ENCODE results near the gene SUOX.
"Not testable (repeated sequence)": the region's sequence is repeated elsewhere in the genome, so short reads cannot be mapped to it uniquely, and the experiment has no call there.

The SUOX gene
- 0.46 to 2.9 (median 1.3) reads per million in 4 donors for total RNA-seq

DNA sequence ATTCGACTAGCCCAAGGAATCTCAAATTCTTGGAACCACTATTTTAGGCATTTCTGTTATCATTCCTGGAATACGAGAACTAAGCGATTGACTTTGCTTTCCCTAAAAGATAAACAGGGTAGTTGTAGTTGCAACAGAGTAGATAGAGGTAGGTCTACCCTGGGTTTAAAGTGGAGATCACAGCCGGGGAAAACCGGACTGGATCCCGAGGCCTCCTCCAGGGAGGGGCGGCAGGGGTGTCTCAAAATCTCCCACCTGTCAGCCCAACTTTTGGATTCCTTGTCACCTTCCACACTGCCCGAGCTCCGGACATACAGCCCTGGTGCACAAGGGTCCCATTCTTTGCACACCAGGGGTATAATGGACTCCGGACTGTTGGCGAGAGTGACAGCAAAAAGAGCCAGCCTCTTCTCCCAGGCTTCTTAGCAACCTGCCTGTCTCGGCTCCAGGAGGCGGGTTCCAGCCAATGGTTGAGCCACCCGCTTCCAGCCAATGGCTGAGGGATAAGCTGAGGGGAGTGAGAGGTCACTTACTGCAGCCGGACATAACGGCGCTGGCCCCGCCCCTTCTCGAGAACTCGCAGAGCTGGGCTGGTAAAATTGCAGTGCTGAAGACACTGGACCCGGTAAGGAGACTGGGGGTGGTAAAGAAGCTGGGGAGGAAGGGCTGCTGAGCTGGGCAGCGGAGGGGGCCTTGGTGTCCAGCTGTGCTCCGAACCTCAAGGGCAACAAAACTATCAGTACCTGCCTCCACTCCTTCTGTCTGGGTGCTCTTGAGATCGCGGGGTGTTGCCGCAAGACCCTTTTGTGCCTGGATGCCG, at the start of gene SUOX:
Gene SUOX, plus strand, starts transcription at position 562 of the 820 bp plus-strand sequence. CDS start 4,946 bp downstream, outside the sequence.
- peak in 1 of 5 donors; percentile 62 for DNase-seq

DNA sequence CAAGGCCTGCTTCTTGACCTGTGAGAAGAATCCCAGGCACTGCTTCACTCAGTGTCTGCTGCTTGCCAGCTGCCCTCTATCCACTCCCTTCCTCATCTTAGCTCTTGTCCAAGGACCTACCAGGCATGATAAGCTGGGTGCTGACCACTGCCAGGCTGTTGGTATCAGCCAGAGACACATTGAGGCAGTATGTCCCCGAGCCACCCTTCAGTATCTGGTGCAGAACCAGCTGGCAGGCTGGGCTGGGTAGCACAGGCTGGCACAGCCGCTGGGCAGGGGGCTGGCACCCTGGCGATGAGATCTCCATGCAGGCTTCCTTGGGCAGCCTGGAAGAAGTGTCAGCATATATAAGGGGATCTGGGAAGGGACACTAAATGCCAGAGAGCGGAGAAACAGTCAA, 41.7 kb upstream of the SUOX start:
- DNase-seq = no peak

DNA sequence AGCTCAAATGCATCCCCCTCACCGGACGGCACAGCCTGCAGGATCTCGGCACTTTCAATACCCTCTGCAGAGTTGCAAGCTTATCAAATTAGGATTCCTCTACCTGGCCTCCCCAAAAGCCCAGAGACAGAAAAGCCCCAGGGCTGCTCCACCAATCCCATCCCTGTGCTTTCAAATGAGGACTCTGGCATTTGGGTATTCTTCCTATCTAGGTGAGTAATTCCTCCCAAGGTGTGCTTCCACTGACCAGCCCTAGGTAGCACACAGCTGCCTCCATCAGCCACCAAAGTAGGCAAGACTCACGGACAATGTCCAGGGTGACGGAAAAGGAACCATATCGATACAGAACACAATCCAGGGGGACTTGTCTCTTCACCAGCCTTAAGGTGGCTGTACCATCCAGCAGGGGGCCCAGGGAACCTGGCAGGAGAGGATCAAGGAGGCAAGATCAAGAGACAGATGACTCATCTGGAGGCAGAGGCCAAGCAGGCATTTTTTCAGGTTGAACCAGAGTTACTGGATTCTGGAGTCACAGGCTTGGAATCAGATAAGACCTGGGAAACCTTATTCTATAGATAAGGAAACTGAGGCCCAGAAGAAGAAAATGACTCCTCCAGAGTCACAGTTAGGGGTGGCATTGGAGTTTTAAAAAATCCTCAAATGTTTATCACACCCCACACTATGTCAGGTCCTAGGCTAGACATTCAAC, 41.1 kb upstream of the SUOX start:
- peak in 3 of 5 donors; percentile 20 to 36 (median 26) for DNase-seq

DNA sequence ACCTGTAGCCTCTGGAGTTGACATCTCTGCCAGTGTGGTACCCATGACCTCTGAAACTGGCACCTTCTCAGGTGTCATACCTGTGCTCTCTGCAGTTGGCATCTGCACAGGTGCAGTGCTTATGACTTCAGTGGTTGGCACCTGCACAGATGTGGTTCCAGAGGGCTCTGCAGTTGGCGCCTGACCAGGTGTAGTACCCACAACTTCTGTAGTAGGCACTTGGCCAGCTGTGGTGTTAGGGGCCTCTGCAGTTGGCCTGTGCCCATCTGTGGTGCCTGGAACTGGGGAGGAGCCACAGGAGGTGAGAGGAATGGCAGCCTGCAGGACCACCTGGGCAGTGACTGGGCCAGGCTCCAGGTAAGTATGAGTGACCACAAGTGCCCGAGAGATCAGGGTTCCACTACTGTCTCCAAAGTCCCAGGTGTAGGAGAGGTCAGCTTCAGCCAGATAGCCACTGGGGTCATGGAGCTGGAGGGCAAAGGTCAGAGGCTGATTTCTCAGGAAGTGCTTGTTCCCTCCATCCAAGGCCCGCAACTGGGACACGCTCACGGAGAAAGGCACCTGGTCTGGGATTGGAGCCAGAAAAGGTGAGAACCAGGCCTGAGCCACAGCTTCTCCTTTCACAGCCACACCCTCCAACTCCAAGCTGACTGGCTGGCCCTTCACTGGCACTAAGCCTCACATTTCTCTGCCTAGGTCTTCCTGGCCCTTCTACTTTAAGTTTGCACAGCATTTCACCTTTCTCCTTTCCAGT, 39.8 kb upstream of the SUOX start:
- DNase-seq = no peak

DNA sequence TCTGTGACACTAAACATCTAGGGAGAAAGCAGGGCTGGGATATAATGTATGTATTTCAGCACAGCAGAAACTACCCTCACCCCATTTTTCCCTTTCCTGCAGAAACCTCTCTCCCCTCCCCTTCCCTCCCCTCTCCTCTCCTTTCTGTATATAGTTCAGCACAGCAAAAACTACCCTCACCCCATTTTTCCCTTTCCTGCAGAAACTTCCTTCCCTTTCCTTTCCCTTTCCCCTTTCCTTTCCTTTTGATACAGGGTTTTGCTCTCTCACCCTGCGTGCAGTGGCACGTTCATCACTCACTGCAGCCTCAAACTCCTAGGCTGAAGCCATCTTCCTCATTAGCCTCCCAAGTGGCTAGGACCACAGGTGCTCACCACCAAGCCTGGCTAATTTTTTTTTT, 33.3 kb upstream of the SUOX start:
- no peak for DNase-seq

DNA sequence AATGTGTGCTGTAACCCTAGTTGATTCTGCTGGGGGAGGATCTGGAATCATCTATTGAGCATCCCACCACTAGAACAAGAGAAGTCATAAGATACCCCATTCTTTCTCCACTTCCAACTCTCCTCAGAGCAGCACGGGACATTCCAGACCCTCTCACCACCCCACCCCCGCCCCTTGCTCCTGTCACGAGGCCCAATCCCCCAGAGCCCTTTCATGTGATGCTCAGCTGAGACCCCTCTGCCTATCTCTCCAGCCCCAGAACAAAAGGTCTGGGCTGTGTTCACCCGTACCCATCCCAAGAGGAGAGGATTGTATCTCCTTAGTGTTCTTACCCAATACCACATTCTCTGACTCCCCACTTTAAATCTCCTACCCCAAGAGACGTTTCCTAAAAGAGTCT, 31.8 kb upstream of the SUOX start:
- DNase-seq = no peak

DNA sequence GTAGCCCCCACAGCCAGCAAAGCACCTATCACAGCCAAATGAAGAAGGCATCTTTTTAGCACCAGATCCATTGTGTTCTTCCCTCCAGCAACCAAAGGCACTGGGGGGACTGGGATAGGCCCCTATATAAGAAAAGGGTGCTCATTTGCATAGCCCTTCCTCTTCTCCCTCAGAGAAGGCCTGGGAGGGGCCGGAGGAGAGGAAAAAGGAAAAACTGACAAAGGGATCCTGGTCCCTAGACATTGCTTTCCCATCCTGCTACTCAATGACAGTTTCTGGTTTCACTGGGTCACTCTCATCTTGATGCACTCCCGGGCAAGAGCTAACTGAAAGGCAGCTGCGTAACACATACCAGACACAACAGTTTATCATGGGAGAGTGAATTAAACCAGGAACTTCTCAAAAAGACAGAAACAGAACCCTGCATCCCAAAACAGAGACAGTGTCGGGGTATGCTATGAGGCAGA, 31.1 kb upstream of the SUOX start, which contains the start of gene PMEL:
Gene PMEL, minus strand, starts transcription at position 102 of the 467 bp plus-strand sequence. Its CDS starts 31 bp downstream, at position 71.
- no peak for DNase-seq

DNA sequence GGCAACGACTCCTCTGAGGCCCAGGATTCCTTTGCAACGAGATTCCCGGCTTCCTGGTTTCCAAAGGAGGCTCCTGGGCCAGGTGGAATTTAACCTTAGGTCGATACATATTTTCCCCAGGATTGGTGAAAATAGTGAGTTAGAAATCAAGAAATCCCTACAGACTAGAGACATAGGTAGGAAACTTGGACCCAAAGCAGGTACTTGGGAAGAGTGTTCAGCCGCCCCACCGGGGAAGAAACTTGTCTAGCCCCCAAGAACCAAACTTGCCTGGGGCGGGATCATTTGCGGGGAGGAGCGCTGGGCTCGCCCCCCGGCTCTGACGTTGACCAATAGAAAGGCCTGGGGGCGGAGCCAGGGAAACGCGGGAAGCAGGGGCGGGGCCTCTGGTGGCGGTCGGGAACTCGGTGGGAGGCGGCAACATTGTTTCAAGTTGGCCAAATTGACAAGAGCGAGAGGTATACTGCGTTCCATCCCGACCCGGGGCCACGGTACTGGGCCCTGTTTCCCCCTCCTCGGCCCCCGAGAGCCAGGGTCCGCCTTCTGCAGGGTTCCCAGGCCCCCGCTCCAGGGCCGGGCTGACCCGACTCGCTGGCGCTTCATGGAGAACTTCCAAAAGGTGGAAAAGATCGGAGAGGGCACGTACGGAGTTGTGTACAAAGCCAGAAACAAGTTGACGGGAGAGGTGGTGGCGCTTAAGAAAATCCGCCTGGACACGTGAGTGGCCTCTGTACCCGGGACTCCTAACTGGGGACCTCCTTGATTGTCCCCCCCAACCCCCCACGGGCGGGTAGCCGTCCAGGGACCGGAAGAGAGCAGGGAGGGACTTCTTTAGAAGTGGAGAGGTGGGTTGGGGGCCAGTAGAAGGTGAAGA, 30.4 kb upstream of the SUOX start, which contains the start of gene CDK2:
Gene CDK2, plus strand, starts transcription at position 423 of the 874 bp plus-strand sequence. Its CDS starts 179 bp downstream, at position 602.
- peak; percentile 73 to 87 (median 80) for DNase-seq

DNA sequence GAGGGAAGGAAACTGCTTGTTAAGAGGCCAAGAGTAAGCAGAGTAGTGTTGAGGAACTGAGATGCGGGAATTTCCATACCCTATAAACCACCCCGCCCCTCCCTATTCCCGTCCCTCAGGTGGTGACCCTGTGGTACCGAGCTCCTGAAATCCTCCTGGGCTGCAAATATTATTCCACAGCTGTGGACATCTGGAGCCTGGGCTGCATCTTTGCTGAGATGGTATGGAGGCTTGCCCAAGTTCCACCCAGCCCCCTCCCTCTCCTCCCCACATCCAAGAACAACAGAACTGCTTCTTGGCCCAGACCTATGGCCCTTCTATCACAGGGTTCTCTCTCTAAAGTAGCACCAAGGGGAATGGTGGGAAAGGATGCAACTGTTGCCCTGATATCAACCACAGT, 27.7 kb upstream of the SUOX start:
- no peak for DNase-seq

DNA sequence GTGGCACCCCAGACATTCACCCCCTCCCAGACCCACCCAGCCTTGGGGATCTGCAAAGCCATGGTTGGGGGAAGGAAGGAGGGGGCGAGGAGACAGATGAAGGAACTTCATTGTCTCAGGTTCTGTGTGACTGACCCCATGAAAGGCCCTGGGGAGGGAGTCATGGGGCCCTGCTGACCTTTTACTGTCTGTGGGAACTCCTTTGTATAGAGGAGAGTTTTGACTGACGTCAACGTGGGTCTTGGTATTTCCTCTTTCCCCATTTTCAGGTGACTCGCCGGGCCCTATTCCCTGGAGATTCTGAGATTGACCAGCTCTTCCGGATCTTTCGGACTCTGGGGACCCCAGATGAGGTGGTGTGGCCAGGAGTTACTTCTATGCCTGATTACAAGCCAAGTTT, 26.3 kb upstream of the SUOX start:
- DNase-seq = no peak

DNA sequence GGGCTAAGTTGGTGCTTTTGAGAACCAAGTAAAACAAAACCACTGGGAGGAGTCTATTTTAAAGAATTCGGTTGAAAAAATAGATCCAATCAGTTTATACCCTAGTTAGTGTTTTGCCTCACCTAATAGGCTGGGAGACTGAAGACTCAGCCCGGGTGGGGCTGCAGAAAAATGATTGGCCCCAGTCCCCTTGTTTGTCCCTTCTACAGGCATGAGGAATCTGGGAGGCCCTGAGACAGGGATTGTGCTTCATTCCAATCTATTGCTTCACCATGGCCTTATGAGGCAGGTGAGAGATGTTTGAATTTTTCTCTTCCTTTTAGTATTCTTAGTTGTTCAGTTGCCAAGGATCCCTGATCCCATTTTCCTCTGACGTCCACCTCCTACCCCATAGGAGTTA, 25.0 kb upstream of the SUOX start:
- DNase-seq = no peak

DNA sequence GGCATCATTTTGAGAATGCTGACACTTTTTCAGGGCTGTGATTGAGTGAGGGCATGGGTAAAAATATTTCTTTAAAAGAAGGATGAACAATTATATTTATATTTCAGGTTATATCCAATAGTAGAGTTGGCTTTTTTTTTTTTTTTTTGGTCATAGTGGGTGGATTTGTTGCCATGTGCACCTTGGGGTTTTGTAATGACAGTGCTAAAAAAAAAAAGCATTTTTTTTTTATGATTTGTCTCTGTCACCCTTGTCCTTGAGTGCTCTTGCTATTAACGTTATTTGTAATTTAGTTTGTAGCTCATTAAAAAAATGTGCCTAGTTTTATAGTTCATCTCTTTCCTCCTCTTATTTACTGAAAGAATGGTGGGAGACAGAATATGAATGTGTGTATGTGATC, 24.6 kb upstream of the SUOX start:
- DNase-seq = no peak

DNA sequence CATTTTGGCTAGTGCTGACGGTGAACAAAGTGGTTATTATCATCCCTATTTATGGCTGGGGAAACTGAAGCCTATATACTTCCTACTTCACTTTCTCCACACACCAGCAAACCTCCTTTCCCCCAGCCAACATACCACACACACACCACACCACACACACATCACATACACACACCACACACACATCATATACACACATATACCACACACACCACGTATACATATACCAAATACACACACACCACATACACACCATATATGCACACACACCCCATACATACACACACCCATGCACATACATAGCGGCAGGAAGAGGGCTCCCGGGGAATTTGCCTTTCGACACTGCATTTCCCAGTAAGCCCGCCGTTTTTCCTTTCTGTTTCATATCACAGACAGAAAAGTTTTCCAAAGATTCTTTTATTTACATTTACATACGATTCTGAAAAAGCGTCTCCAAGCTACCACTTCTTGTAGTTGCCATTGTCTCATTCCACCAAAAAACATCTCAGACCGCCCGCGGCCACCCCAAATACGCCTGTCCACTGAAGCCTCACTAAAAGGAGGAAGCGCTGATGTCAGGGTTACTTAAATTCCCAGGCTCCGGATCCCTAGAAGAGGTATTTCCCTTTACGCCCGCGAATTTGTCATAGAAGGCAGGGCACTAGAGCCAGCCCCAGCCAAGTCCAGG, 24.0 kb upstream of the SUOX start:
- DNase-seq = peak in 1 of 5 donors; percentile 25

DNA sequence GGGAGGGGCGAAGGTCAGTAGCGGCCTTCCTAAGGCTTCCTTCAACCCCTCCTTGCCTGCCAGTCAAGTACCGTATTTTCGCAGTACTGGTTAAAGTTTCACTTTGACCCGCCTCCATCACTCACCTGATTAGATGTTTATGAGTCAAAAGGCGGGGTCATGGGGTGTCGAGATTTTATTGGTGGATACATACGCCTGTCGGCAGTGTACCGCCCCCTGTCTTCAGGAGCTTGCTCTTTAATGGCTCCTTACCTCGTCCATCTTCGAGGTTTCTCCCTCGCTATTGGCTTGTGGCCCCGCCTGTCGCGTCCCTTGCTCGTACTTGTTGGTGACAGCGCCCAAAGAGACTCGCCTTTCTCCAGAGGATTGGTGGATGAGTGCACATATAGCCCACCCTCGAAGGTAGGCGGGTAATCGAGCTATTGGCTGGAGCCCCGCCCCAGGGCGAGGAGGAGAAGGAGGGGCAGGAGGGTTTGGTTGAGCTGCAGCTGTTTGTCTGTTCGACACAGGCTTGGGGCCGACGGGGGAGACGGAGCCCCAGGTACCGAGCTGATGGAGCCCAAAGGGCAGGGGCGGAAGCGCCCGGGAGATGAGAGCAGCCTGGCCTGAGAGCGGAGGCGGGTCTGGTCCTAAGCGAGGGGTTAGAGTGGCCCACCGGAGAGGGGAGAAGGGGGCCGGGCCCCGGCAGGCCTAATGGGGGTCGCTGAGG, 23.3 kb upstream of the SUOX start, which contains the start of gene RAB5B:
Gene RAB5B, plus strand, starts transcription at position 480 of the 709 bp plus-strand sequence. CDS start 12,883 bp downstream, outside the sequence.
- peak; percentile 95 to 100 (median 98) for DNase-seq

DNA sequence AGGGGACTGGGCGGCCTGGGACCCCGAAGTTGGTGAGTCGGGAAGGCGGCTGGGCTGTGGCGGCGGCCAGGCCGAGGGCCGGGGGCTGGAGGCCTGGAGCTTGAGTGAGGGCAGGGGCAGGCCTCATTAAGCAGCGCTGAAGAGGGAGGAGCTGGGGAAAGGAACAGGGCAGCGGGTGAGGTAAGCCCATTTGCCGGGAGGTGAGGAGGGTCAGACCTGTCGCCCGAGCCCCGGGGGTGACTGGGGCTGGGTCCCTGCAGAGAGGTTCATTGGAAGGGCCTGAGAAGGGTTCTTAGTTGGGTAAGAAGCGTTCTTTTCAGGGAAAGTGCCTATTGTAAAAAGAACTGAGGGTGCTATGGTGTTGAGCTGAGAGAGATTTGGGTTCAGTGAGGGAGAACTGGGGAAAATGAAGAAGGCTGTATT, 22.8 kb upstream of the SUOX start:
- DNase-seq = peak in 1 of 5 donors; percentile 21

DNA sequence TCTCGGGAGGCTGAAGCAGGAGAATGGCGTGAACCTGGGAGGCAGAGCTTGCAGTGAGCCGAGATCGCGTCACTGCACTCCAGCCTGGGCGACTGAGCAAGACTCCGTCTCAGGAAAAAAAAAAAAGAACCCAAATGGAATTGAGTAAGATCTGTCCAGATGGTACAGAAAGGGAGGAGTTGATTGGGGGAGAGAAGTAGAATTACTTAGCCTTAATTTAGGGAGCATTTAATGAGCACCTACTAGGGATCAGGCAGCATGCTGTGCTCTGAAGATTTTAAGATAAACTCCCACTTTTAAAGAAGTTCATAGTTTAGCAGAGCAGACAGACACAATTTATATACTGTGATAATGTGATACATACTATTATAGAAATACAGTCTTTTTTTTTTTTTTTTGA, 18.7 kb upstream of the SUOX start:
- DNase-seq = no peak

DNA sequence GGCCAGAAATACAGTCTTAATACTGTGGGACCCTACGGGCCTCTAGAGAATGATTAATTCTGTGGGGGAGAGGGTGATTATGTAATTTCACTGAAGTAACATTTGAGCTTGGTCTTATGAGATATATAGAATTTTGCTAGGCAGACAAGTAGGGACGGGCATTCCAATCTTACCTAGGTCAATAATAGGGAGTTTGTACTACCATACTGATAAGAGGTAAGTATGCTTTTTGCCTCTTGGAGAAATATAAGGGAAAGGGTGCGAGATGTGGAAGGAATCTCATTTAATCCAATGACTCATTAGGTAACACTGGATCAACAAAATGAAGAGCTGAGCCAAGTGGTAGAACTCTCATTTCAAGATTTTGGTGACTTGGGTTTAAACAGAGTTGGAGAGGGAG, 18.0 kb upstream of the SUOX start:
- no peak for DNase-seq

DNA sequence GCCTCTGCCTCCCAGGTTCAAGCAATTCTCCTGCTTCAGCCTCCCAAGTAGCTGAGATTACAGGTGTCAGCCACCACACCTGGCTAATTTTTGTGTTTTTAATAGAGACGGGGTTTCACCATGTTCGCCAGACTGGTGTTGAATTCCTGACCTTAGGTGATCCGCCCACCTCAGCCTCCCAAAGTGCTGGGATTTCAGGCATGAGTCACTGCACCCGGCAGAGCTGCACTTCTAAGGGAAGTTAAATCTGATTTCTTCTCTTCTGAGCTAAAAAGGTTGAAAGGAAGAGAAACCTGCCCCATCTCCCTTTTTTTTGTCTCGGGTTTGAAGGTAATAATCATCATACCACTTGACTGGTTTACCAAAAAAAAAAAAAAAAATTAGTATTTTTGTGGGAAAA, 15.2 kb upstream of the SUOX start:
- not testable (repeated sequence) for DNase-seq

DNA sequence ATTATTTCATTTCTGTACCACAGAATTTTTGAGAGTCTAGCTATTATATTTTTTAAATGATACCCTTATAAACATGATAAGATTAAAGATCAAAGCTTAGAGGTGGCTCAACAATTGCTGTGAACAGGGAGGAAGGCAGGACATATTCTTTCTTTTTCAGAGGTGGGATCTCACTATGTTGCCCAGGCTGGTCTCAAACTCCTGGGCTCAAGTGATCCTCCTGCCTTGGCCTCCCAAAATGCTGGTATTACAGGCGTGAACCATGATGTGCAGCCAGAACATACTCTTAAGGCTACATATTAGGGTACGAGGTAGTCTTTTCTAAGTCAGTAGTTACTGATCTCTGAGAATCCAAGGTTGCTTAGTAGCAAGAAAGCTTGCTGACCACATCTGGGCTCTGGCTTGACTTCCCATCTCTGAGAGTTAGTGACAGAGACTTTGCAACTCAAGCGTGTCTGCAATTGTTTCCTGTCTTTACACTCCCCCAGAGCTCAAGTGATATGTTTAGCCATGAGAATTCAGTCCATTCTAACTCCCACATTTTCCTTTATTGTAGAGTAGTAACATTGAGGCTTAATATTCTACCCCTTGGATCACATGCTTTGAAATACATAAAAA, 14.6 kb upstream of the SUOX start:
- DNase-seq = no peak
